ENCODE measurements around the gene CAND2. TPM values are rescaled to one million over a fixed set of nuclear protein-coding genes. Genes with fewer than 3 reads are reported as not detected.

CAND2 gene
- total and polyA plus RNA-seq, 9 of the 15 experiments (the other 6 are each of a cell fraction or from before 2014, with no cell fraction given) = 0.91 to 14.9 (median 4.3) TPM

DNA sequence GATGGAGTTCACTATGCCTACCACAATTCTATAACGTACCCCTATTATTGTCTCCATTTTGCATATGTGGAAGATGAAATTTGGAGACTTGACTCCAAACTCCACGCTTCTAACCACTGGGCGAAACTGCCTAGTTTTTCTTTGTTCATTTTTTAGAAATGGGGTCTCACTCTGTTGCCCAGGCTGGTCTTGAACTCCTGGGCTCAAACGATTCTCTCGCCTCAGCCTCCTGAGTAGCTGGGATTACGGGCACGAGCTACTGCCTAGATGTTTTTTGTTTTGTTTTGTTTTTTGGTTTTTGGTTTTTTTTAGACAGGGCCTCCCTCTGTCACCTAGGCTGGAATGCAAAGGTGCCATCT is 45.5 kb downstream of the CAND2 start (continued):
- no peak for TF ChIP-seq HES1 (IDR thresholded peaks at IDR 0.05; ENCODE audit: low read depth)
- no peak for TF ChIP-seq TEAD4 (IDR thresholded peaks at IDR 0.05; ENCODE audit: low read length)
- no peak for TF ChIP-seq TEAD4 (CRISPR knock-in tag; IDR thresholded peaks at IDR 0.05; ENCODE audit: borderline replicate concordance)
- 0 out of 2 replicates have a peak, but pooled peaks have one; percentile 15 for TF ChIP-seq ZNF23 (CRISPR knock-in tag; IDR thresholded peaks at IDR 0.05)
- 0 out of 2 replicates have a peak, but pooled peaks have one; percentile 4 for TF ChIP-seq NFE2L1 (tag; IDR thresholded peaks at IDR 0.05; ENCODE audit: borderline replicate concordance, low read depth)
- no peak for TF ChIP-seq NR2C2 (CRISPR knock-in tag; IDR thresholded peaks at IDR 0.05)
- 0 out of 2 replicates have a peak, but pooled peaks have one; percentile 68 for TF ChIP-seq NR2C2 (tag; IDR thresholded peaks at IDR 0.05)

- ChIA-PET CTCF (ENCODE audit: low intra/inter-chr PET ratio) (no interaction called here), POLR2A (interaction anchor here (0.5 to 4.3 kb wide), 10 partner anchors 10 to 296 kb away, joined by 3 to 70 read pairs (median 11); no protein-coding TSS in a partner anchor)
- peaks cover 43% of the 10 kb centered on the region for H3K79me2 ChIP-seq (ENCODE audit: control insufficient read depth, insufficient read depth, low read length)
- in situ Hi-C loops (cut with MboI) (no loop called here), intact Hi-C loops (cut with micrococcal nuclease) (loop anchor here (5.0 kb wide), 2 partner anchors 55 to 285 kb away; partner anchors contain the start of gene MKRN2)
- H3K4me3 ChIP-seq = no peak overlapping the region
- DNase-seq (ENCODE audit: extremely low read depth in 1 of 4, low spot score in 3 of 4) = peak in 1 of 4 experiments; percentile 84
- H3K4me1 ChIP-seq (replicated peaks in 1 of 2; ENCODE audit: control insufficient read depth in 2 of 2, insufficient read depth in 2 of 2, low read length in 2 of 2) = peaks cover 24 to 33% of the 10 kb centered on the region in 2 experiments; a peak in 4 of 5 replicates
- no peaks in the 10 kb centered on the region for H3K27me3 ChIP-seq (ENCODE audit: control insufficient read depth in 2 of 2, insufficient read depth in 2 of 2, low read length in 2 of 2)
- H3K9me3 ChIP-seq (replicated peaks; ENCODE audit: control insufficient read depth, insufficient read depth, low read depth, low read length) = no peaks in the 10 kb centered on the region
- 10% methylated on average over 4 of the region's 4 CpGs for WGBS (ENCODE audit: insufficient coverage, low coverage, missing lambda C conversion rate)
- H2AFZ ChIP-seq (ENCODE audit: low read depth, low read length) = peak overlapping the region; percentile 98
- BruUV-seq (replicated peaks) = no TSS peak
- peak overlapping the region; percentile 100; the same call in 1 of the 2 replicates for H3K4me2 ChIP-seq (ENCODE audit: insufficient read depth, low read length)
- H3K36me3 ChIP-seq (ENCODE audit: control insufficient read depth, insufficient read depth, low read length) = peaks cover 37% of the 10 kb centered on the region
- peaks cover 7% of the 10 kb centered on the region for H3K9me1 ChIP-seq (ENCODE audit: control insufficient read depth, insufficient read depth, low read length)
- peaks cover 35% of the 10 kb centered on the region for H4K20me1 ChIP-seq (replicated peaks; ENCODE audit: control insufficient read depth, insufficient read depth, low read length)
- ATAC-seq = peak; percentile 68
- peak; percentile 79 for FAIRE-seq
- H3K27ac ChIP-seq (ENCODE audit: extremely low read depth, low read depth, low read length) = peak overlapping the region; percentile 93
- peak overlapping the region; percentile 46 to 98; a peak in 3 of 4 replicates for H3K9ac ChIP-seq (ENCODE audit: insufficient read depth in 1 of 2, low read depth in 2 of 2, low read length in 2 of 2)
- no peak for TF ChIP-seq MTA2 (IDR thresholded peaks at IDR 0.05; ENCODE audit: low read depth)
- TF ChIP-seq TEAD4 (IDR thresholded peaks at IDR 0.05; ENCODE audit: low read length) = no peak
- no peak for TF ChIP-seq TEAD4 (CRISPR knock-in tag; IDR thresholded peaks at IDR 0.05; ENCODE audit: borderline replicate concordance)
- TF ChIP-seq, protein P1, sequence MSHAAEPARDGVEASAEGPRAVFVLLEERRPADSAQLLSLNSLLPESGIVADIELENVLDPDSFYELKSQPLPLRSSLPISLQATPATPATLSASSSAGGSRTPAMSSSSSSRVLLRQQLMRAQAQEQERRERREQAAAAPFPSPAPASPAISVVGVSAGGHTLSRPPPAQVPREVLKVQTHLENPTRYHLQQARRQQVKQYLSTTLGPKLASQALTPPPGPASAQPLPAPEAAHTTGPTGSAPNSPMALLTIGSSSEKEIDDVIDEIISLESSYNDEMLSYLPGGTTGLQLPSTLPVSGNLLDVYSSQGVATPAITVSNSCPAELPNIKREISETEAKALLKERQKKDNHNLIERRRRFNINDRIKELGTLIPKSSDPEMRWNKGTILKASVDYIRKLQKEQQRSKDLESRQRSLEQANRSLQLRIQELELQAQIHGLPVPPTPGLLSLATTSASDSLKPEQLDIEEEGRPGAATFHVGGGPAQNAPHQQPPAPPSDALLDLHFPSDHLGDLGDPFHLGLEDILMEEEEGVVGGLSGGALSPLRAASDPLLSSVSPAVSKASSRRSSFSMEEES (CRISPR knock-in tag; IDR thresholded peaks at IDR 0.05) = peak; percentile 97
- TF ChIP-seq LCOR (CRISPR knock-in tag; IDR thresholded peaks at IDR 0.05) = no peak
- TF ChIP-seq SMARCB1 (IDR thresholded peaks at IDR 0.05; ENCODE audit: insufficient read length, low read depth) = no peak
- TF ChIP-seq U2AF1 (optimal IDR thresholded peaks at IDR 0.05; ENCODE audit: low read depth, low read length) = no peak
- no peak for TF ChIP-seq FOXK1 (CRISPR knock-in tag; IDR thresholded peaks at IDR 0.05; ENCODE audit: borderline replicate concordance)
- no peak for TF ChIP-seq ZNF561 (CRISPR knock-in tag; conservative IDR thresholded peaks at IDR 0.05)
- TF ChIP-seq, protein P2, sequence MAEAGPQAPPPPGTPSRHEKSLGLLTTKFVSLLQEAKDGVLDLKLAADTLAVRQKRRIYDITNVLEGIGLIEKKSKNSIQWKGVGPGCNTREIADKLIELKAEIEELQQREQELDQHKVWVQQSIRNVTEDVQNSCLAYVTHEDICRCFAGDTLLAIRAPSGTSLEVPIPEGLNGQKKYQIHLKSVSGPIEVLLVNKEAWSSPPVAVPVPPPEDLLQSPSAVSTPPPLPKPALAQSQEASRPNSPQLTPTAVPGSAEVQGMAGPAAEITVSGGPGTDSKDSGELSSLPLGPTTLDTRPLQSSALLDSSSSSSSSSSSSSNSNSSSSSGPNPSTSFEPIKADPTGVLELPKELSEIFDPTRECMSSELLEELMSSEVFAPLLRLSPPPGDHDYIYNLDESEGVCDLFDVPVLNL (CRISPR knock-in tag; IDR thresholded peaks at IDR 0.05; ENCODE audit: low read depth) = no peak
- TF ChIP-seq MEF2A (IDR thresholded peaks at IDR 0.05; ENCODE audit: control insufficient read depth, low read depth, low read length) = no peak
- TF ChIP-seq HEY1 (CRISPR knock-in tag; IDR thresholded peaks at IDR 0.05; ENCODE audit: borderline replicate concordance) = no peak
- TF ChIP-seq KLF6 (CRISPR knock-in tag; IDR thresholded peaks at IDR 0.05; ENCODE audit: borderline replicate concordance) = 0 out of 2 replicates have a peak, but pooled peaks have one; percentile 28
- TF ChIP-seq TRIM24 (IDR thresholded peaks at IDR 0.05) = no peak
Measured at GRCh38 chr3:12842469-12842868, 46.0 kb downstream of the CAND2 start.

All from K562 (cell line).